ENCODE measurements around the gene SRSF4. TPM values are rescaled to one million over a fixed set of nuclear protein-coding genes. Genes with fewer than 3 reads are reported as not detected.
A peak's percentile ranks its signal among the peaks of the same experiment; 100 is the strongest.

Gene SRSF4
- total and polyA plus RNA-seq, 2 of the 8 experiments (the other 6 are each of a cell fraction or from before 2014, with no cell fraction given), result 34.9 to 86.5 TPM

DNA sequence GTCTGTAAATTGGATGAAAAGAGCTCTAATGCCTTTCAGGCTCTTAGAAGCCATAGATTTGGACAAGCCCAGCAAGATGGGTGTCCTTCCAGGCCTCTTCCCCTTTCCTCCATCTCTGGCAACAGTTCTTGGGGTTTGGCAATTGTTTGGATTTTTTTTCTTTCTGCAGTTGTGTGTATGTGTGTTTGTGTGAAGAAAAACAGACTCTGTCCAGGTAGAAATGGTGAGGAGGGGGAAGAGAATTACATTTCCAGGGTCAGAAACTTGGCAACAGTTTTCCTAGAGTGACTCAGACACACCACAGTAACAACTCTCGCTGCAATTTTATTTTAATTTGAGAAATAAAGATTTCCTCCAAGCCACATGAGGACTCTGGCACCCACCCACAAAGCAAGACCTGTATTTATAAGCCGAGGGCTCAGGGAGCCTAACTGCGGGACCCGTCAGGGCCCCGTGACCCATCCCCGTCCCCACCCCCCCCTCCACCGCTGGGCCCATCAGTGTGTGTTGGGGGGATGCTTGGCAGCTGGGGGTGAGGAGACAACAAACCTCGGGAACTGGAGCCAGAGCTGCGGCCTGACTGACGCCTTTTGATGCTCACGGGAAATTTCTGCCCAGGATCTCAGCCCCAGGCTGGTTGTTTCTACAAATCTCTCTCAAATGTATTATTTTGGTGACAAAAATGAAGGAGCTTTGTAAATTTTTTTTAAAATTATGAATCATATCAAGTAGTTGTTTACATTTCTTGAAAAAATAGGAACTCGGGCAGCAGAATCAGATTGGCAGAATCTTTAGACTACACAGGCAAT, 62.4 kb downstream of the SRSF4 start:
- WGBS, 2 experiments (ENCODE audit: extremely low coverage in 1 of 2, insufficient coverage in 1 of 2, insufficient read length in 1 of 2, insufficient replicate concordance in 2 of 2, low coverage in 1 of 2, low lambda C conversion rate in 2 of 2, missing lambda C conversion rate in 1 of 2), result 91% methylated on average over 10 of the region's 12 CpGs; no CpG with 5 or more reads in 1 of the 2 experiments
- no peak overlapping the region for H2BK15ac ChIP-seq (ENCODE audit: low read length)
- no peaks in the 10 kb centered on the region for H3K79me1 ChIP-seq (ENCODE audit: low read depth, low read length)
- ChIA-PET CTCF (ENCODE audit: partially characterized antibody) (interaction anchor here (1.0 to 5.1 kb wide), 11 partner anchors 13 to 238 kb away, joined by 3 to 20 read pairs (median 5); no protein-coding TSS in a partner anchor), POLR2A (ENCODE audit: partially characterized antibody) (interaction anchor here (0.7 to 6.9 kb wide), 7 partner anchors 38 to 232 kb away, joined by 3 to 77 read pairs (median 3); partner anchors contain the start of genes EPB41 and SRSF4)
- no peak overlapping the region for H2BK5ac ChIP-seq (ENCODE audit: low read depth, low read length)
- no peak overlapping the region for H3K14ac ChIP-seq (ENCODE audit: insufficient read length)
- H2BK12ac ChIP-seq (ENCODE audit: low read depth, low read length), result no peak overlapping the region
- H3K27ac ChIP-seq (ENCODE audit: low read depth, low read length), result no peak overlapping the region
- H4K20me1 ChIP-seq (replicated peaks in 1 of 2; ENCODE audit: control insufficient read depth in 1 of 2, insufficient read depth in 2 of 2, low read length in 2 of 2), result peaks cover 0 to 4% of the 10 kb centered on the region in 2 experiments
- H2BK120ac ChIP-seq (replicated peaks; ENCODE audit: low read depth, low read length), result no peak overlapping the region
- no peak overlapping the region for H4K91ac ChIP-seq (replicated peaks; ENCODE audit: insufficient read length, low read length)
- no peak overlapping the region for H2BK20ac ChIP-seq (ENCODE audit: low read length)
- no peak overlapping the region for H4K8ac ChIP-seq (ENCODE audit: extremely low read depth, insufficient read depth, low read length)
- no peak overlapping the region for H4K5ac ChIP-seq (ENCODE audit: insufficient read length, low read depth, low read length)
- H3K9ac ChIP-seq (replicated peaks in 1 of 4; ENCODE audit: extremely low read depth in 1 of 4, low read depth in 3 of 4, low read length in 3 of 4), result no peak overlapping the region
- FAIRE-seq, result no peak
- H3K79me2 ChIP-seq (ENCODE audit: control insufficient read depth in 1 of 2, insufficient read depth in 2 of 2, low read length in 2 of 2), result no peaks in the 10 kb centered on the region; a peak in 1 of 4 replicates
- no peaks in the 10 kb centered on the region for H3K9me3 ChIP-seq (ENCODE audit: insufficient read depth in 2 of 2, low read depth in 1 of 2, low read length in 1 of 2)
- H2AK5ac ChIP-seq (ENCODE audit: low read depth, low read length), result 0 out of 2 replicates have a peak overlapping the region, but pooled peaks have one; percentile 5
- no peak overlapping the region for H3K4me2 ChIP-seq (ENCODE audit: insufficient read depth in 1 of 2, low read depth in 2 of 2, low read length in 2 of 2)
- H3K36me3 ChIP-seq (ENCODE audit: control insufficient read depth in 2 of 4, insufficient read depth in 4 of 4, low read length in 3 of 4), result peaks cover 2 to 6% (median 4%) of the 10 kb centered on the region in 4 experiments; a peak in 6 of 8 replicates
- peaks cover 0 to 34% (median 25%) of the 10 kb centered on the region in 4 experiments; a peak in 6 of 7 replicates for H3K27me3 ChIP-seq (replicated peaks in 1 of 4; ENCODE audit: control insufficient read depth in 3 of 4, extremely low read depth in 1 of 4, insufficient read depth in 3 of 4, low read length in 3 of 4)
- H2AFZ ChIP-seq (ENCODE audit: low read length), result no peak overlapping the region
- H3K23ac ChIP-seq (ENCODE audit: insufficient read length), result no peak overlapping the region
- no peak overlapping the region for H3K56ac ChIP-seq (replicated peaks; ENCODE audit: insufficient read length, low read depth, low read length)
- H3K4ac ChIP-seq (replicated peaks; ENCODE audit: insufficient read length, low read depth, low read length), result no peak overlapping the region
- no peak overlapping the region for H3K18ac ChIP-seq (ENCODE audit: extremely low read depth, low read length)
- peaks cover 24% of the 10 kb centered on the region; the same call in 1 of the 2 replicates for H3K23me2 ChIP-seq (ENCODE audit: low read depth, low read length)
- H3K4me1 ChIP-seq (replicated peaks in 1 of 4; ENCODE audit: control insufficient read depth in 3 of 4, insufficient read depth in 4 of 4, low read length in 3 of 4), result peaks cover 0 to 8% (median 1%) of the 10 kb centered on the region in 4 experiments; a peak in 4 of 7 replicates
- no peak overlapping the region for H3K4me3 ChIP-seq (ENCODE audit: extremely low read depth in 1 of 4, insufficient read depth in 2 of 4, low read depth in 3 of 4, low read length in 4 of 4)
- DNase-seq (ENCODE audit: low read depth in 1 of 2, low spot score in 2 of 2), result no peak
- TF ChIP-seq CREB1 (IDR thresholded peaks at IDR 0.05) (no peak), TAF1 (IDR thresholded peaks at IDR 0.05; ENCODE audit: low read depth, low read length) (no peak), SP4 (IDR thresholded peaks at IDR 0.05; ENCODE audit: low read length) (no peak), CHD2 (IDR thresholded peaks at IDR 0.05; ENCODE audit: low read length) (no peak), BRCA1 (IDR thresholded peaks at IDR 0.05; ENCODE audit: low read depth, low read length) (no peak), TBP (IDR thresholded peaks at IDR 0.05; ENCODE audit: low read depth, low read length) (no peak), GTF2F1 (IDR thresholded peaks at IDR 0.05; ENCODE audit: borderline replicate concordance, low read depth, low read length) (no peak)
- TF ChIP-seq, protein P1, sequence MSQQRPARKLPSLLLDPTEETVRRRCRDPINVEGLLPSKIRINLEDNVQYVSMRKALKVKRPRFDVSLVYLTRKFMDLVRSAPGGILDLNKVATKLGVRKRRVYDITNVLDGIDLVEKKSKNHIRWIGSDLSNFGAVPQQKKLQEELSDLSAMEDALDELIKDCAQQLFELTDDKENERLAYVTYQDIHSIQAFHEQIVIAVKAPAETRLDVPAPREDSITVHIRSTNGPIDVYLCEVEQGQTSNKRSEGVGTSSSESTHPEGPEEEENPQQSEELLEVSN (IDR thresholded peaks at IDR 0.05), result no peak
- TF ChIP-seq, protein P2, sequence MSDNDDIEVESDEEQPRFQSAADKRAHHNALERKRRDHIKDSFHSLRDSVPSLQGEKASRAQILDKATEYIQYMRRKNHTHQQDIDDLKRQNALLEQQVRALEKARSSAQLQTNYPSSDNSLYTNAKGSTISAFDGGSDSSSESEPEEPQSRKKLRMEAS (IDR thresholded peaks at IDR 0.05), result no peak
- TF ChIP-seq, protein P3, sequence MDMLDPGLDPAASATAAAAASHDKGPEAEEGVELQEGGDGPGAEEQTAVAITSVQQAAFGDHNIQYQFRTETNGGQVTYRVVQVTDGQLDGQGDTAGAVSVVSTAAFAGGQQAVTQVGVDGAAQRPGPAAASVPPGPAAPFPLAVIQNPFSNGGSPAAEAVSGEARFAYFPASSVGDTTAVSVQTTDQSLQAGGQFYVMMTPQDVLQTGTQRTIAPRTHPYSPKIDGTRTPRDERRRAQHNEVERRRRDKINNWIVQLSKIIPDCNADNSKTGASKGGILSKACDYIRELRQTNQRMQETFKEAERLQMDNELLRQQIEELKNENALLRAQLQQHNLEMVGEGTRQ (IDR thresholded peaks at IDR 0.05; ENCODE audit: low read length), result no peak

Measured in H1 (cell line).